Measurements from ENCODE around the gene THSD4. TPM values are rescaled to one million over a fixed set of nuclear protein-coding genes. Genes with fewer than 3 reads are reported as not detected.

THSD4 gene
- total RNA-seq, 1 donor: under 0.01 TPM

- no peak for DNase-seq (ENCODE audit: low read depth in 2 of 3, low spot score in 2 of 3)
These were observed 433.1 kb downstream of the THSD4 start for GRCh38 chr15:71548401-71548807.

- DNase-seq (ENCODE audit: low read depth in 2 of 3, low spot score in 2 of 3): no peak
These were observed 433.8 kb downstream of the THSD4 start for GRCh38 chr15:71549091-71549490.

GRCh38 chr15:71549697-71550096 is 434.4 kb downstream of the THSD4 start:
- DNase-seq (ENCODE audit: low read depth in 2 of 3, low spot score in 2 of 3): no peak

DNA sequence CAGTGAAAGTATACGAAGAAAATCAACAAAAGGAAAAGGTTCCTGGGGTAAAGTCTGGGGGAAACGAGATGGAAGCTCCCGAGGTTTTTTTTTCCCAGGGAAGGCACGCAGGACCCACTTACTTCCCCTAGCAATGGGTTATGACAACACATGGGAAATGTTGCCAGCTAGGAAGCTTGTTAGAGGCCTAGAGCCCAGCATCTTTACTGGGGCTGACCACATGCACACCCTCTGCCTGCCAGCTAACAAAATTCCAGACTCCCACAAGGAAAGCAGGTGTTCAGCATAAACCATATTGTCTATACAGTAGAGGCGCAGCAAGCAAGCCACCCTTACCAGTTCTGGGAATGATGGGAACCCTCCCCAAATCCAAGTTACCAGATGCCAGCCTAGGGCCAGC is 436.3 kb downstream of the THSD4 start:
- no peak for DNase-seq (ENCODE audit: low read depth in 2 of 3, low spot score in 2 of 3)

DNA sequence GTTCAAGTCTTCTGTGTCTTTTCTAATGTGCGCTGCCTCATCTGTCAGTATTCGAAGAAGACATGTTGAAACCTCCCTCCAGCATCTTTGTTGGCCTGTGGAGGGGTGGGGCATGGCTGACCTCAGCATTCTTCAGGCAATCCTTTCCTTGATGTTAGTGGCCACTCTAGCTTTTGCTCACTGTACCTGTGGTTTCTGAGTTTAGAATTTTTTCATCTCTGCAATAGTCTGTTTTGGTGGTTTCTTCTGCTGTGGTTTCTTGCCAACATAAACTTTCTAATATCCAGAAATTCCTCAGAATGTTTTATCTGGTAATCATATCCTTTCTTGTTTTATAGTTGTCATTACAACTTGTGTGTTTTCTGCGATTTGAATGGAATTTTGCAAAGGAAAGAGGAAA is 443.8 kb downstream of the THSD4 start:
- no peak for DNase-seq (ENCODE audit: low read depth in 2 of 3, low spot score in 2 of 3)

DNA sequence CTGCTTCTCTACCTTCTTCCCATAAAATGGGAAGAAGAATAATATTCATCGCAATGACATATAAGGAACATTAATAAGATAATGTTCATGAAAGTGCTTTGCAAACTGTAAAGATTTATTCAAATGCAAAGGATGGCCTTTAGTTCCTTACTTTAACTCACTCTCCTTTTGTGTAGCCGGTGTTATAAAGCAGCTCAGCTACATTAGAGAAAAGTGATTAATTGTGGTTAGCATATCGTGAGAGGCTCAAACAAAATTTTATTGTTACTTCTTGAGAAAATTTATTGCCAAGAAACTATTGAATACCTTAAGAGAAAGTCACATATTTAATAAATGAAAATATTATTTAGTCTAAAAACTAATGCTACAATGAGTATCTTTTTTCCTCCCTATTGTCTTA is 444.3 kb downstream of the THSD4 start:
- DNase-seq (ENCODE audit: low read depth in 2 of 3, low spot score in 2 of 3): no peak

DNA sequence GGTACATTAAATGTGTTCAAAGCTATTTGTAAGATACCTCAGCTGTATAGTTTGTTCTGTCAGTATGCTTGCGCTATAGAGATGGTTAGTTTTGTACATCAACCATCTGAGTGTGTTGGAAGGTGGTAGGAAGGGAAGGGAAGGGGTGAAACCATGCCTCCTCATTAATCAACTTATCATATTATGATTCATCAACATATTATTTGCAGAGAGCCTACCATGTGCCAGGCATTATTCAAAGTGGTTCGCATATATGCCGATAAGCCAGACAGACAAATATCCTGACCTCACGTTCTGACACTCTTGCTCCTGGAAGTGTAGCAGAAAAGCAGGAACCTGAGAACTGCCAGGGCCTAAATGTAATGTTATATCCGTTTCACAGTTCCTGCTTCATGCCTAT is 447.0 kb downstream of the THSD4 start:
- DNase-seq (ENCODE audit: low read depth in 2 of 3, low spot score in 2 of 3): no peak

DNA sequence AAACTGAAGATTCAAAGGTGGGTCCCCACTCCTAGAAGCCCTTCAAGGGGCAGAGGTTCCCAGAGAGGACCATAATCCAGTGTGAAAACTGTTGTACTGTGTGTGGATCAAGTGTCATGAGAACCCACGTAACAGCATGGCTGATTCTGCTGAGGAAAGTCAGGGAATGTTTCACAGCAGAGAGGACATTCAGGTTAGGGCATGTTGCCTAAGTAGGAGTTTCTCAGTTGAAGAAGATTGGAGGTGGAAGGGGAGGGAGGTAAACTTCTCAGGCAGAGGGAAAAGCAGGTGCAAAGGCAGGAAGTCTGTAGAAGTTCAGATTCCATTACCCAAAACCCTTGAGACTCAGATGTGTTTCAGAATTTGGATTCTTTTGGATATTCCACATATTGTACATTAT is 448.9 kb downstream of the THSD4 start:
- DNase-seq (ENCODE audit: low read depth in 2 of 3, low spot score in 2 of 3): no peak

DNA sequence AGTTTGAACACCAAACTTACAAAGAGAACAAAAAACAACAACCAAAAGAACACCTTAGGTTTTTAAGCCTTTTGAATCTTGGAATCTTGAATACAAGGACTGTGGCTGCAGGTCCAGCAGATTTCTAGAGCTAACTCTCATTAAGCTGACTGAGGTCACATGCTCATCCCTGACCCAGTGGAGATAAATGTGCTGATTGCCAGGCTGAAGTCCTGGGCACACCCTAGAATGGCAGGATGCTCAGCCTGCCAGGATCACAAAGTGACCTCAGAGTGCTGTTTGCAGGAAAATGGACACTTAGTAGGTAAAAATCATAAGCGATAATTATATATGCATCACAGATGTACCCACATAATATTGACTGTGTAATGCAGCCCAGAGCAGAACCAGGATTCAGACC is 449.7 kb downstream of the THSD4 start:
- no peak for DNase-seq (ENCODE audit: low read depth in 2 of 3, low spot score in 2 of 3)

GRCh38 chr15:71565631-71566160 is 450.4 kb downstream of the THSD4 start:
- DNase-seq (ENCODE audit: low read depth in 2 of 3, low spot score in 2 of 3): no peak

DNA sequence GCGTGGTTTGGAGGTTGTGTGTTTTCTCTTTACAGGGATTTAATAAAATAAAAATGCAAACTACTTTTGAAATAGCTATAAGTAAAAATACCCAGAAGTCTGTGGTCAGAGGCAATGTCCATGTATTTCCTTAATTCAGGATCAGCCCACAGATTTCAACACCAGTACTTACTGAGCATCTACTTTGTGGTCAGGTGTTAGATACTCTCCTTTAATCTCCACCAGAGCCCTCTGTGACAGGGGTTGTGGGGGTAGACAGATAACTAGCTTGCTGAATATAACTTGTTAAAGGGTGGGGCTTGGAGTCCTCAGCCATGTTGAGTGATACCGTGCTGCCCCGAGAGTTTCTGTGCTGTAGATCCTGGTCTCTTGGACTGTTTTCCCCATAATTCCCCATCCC is 451.0 kb downstream of the THSD4 start:
- DNase-seq (ENCODE audit: low read depth in 2 of 3, low spot score in 2 of 3): no peak

DNA sequence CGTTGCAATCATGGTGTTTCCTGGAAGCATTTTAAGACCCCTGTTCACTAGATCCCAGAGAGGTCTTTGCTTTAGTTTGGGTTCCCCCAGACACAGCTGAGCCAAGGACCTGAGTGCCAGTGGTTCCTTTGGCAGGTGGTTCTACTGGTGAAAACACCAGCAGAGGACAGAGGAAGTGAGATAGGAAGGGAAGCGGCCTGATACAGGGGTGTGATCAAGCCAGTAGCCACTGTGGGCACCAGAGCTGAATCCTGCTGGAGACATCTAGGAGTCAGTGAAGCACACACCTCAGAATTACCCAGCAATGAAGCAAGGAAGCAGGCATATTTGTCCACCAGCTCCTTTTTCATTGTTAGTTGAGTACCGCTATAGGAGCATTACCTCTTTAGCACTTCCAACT is 451.9 kb downstream of the THSD4 start:
- no peak for DNase-seq (ENCODE audit: low read depth in 2 of 3, low spot score in 2 of 3)

DNA sequence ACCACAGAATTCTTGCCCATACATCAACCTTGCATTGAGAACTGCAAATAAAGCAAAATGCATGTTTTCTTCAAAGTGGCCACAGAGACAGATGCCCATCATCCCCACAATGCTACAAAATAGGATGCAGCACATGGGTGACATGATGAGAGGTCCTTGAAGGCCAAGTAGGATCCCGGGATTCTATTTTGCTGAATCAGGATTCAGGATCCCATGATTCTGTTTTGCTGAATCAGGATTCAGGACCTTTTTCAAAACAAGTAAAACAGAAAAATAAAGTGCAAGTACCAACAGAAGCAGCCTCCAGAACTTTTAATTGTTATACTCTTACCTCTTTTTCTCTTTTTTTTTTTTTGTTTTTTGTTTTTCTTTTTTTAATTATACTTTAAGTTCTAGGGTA is 453.0 kb downstream of the THSD4 start:
- DNase-seq (ENCODE audit: low read depth in 2 of 3, low spot score in 2 of 3): no peak

DNA sequence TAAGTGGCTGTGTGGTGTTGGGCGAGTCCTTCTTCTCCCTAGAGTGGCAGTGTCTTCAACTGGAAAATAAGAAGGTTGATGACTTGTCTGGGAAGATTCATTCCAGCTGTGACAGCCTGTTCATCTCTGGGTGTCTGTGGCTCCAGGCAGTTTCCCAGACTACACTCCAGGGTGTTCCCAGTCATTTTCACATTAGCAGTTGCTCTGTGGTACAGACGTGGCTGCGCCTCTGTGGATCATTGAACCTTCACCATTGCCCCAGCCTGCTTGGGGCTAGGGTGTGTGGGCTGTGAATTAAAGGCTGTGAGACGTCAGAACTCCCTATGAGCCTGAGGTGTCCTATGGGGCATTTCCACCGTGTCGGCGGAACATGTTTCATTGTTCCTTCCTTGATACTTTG is 455.5 kb downstream of the THSD4 start:
- no peak for DNase-seq (ENCODE audit: low read depth in 2 of 3, low spot score in 2 of 3)

DNA sequence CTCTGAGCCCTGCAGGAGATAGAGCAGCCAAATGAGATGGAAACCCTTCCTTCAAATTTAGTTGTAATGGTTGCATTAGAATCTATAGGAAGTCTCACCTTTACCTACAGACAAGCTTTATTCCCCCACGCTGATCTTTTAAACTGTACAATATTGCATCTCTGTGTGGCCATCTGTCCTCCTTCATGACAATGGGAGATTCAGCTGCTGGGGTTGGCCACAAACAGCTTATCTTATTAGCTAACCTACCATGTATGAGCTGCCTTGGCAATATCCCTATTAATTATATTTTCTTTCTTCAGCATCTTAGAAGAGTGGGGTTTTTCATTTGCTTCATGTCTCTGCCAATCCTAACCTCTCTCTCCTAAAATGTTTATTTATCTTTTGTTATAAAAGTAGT is 456.4 kb downstream of the THSD4 start:
- DNase-seq (ENCODE audit: low read depth in 2 of 3, low spot score in 2 of 3): no peak

GRCh38 chr15:71572452-71573053 is 457.3 kb downstream of the THSD4 start:
- DNase-seq (ENCODE audit: low read depth in 2 of 3, low spot score in 2 of 3): no peak

GRCh38 chr15:71573599-71573998 is 458.3 kb downstream of the THSD4 start:
- no peak for DNase-seq (ENCODE audit: low read depth in 2 of 3, low spot score in 2 of 3)

DNA sequence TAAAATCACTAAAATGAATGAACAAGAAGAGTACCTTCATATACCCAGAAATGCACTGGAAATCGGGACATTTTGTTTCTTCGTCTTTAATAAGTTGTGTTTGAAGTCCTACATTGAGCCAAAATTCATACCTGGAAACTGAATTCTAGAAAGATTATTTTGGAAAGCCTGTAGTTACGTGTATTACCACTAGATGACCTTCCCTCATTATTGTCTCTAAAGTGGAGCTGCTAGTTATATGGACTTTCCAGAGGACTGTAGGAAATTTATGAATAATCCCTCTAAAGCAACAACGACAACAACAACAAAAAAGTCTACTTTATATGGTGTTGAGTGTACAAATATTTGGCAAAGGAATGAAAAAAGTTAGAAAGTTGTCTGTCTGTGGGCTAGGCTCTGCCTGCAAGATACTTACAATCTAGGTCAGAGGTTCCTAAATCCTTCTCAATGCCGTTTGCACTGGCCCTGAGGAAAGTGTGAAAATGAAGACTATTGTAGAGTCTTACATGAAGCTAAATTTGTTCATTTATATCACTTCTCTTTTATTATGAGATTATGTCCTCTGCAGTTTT is 460.3 kb downstream of the THSD4 start:
- no peak for DNase-seq (ENCODE audit: low read depth in 2 of 3, low spot score in 2 of 3)

- DNase-seq (ENCODE audit: low read depth in 2 of 3, low spot score in 2 of 3): no peak
These were observed 461.8 kb downstream of the THSD4 start for GRCh38 chr15:71577071-71577470.

DNA sequence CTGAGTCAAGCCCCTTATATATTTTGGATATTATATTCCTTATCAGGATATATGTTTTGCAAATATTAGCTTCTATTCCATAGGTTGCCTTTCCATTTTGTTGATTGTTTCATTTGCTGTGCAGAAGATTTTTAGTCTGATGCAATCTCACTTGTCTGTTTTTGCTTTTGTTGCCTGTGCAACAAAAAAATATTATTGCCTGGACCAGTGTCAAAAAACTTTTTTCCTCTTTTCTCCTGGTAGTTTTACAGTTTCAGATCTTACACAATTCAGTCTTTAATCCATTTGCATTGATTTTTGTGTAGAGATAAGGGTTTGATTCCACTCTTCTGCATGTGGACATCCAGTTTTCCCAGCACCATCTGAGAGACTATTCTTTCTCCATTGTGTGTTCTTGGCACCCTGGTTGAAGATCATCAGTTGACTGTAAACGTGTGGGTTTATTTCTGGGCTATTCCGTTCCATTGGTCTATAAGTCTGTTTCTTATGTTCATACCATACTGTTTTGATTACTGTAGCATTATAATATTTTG is 466.2 kb downstream of the THSD4 start:
- DNase-seq (ENCODE audit: low read depth in 2 of 3, low spot score in 2 of 3): no peak

DNA sequence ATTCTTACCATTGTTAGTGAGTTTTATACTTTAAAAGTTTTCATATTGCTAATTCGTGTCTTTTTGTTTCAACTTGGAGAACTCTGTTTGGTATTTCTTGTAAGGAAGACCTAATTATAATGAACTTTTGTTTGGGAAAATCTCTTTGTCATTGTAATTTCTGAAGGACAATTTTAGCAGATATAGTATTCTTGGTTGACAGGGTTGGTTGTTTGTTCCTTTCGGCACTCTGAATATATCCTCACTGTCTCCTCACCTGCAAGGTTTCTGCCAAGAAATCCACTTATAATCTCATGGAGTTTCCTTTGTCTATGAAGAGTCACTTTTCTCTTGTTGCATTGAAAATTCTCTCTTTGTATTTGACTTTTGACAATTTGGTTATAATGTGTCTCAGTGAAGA is 469.9 kb downstream of the THSD4 start:
- no peak for DNase-seq (ENCODE audit: low read depth in 2 of 3, low spot score in 2 of 3)

- DNase-seq (ENCODE audit: low read depth in 2 of 3, low spot score in 2 of 3): no peak
These were observed 471.2 kb downstream of the THSD4 start for GRCh38 chr15:71586463-71586862.

- DNase-seq (ENCODE audit: low read depth in 2 of 3, low spot score in 2 of 3): no peak
These were observed 473.5 kb downstream of the THSD4 start for GRCh38 chr15:71588746-71589145.

Data from hematopoietic multipotent progenitor cell (in vitro differentiated cells).